WTC11 (cell line): ENCODE measurements around the gene ETF1. TPM values are rescaled to one million over a fixed set of nuclear protein-coding genes. Genes with fewer than 3 reads are reported as not detected.

Experiments used
- ATAC-seq: fragments of 200-7000 bp; cut with Tn5 transposase; 2 replicates; pipeline ENCODE4 v1.10.0; 2021; ENCODE audit warnings: mild to moderate bottlenecking, moderate library complexity
- CTCF ChIA-PET: fragments of 300-600 bp; sonication (Branson Sonifier 250); formaldehyde crosslinking; loops from one replicate; lab custom pipeline; 2021; ENCODE audit warnings: antibody characterized with exemption; lab: Charles Lee
- POLR2A ChIA-PET: fragments of 350-600 bp; sonication (Branson Sonifier 250); formaldehyde crosslinking; loops from one replicate; lab custom pipeline; 2021; ENCODE audit warnings: antibody characterized with exemption; lab: Charles Lee
- DNase-seq: peaks from one replicate; pipeline ENCODE4 v3.0.0; 2021; ENCODE audit warnings: low spot score
- H3K27ac Mint-ChIP-seq: 2 replicates; pipeline ENCODE4 v1.8.0; 2021; ENCODE audit warnings: mixed read lengths
- H3K27me3 Mint-ChIP-seq: 2 replicates; pipeline ENCODE4 v1.8.0; 2021; ENCODE audit warnings: low read depth, mild to moderate bottlenecking, moderate library complexity, mixed read lengths
- H3K36me3 Mint-ChIP-seq: 2 replicates; pipeline ENCODE4 v1.8.0; 2021; ENCODE audit warnings: mixed read lengths
- H3K4me1 Mint-ChIP-seq: 2 replicates; pipeline ENCODE4 v1.8.0; 2022; ENCODE audit warnings: mixed read lengths
- H3K4me3 Mint-ChIP-seq: 2 replicates; pipeline ENCODE4 v1.8.0; 2021; ENCODE audit warnings: mild to moderate bottlenecking, moderate library complexity, mixed read lengths
- H3K9me3 Mint-ChIP-seq: 2 replicates; pipeline ENCODE4 v1.8.0; 2021; ENCODE audit warnings: mixed read lengths
- ESRRA ChIP-seq: sonication (generic); formaldehyde crosslinking; IDR thresholded peaks from 2 replicates; pipeline ENCODE4 v1.8.1; 2022; ENCODE audit warnings: mild to moderate bottlenecking, missing genetic modification reagents, borderline replicate concordance
- IRF2 ChIP-seq: sonication (generic); formaldehyde crosslinking; IDR thresholded peaks from 2 replicates; pipeline ENCODE4 v1.8.0; 2022; ENCODE audit warnings: low read depth, missing genetic modification reagents, borderline replicate concordance
- NFATC4 ChIP-seq: fragments of 250-450 bp; sonication (Bioruptor Pico); IDR thresholded peaks from 2 replicates; pipeline ENCODE4 v1.9.0; 2021; ENCODE audit warnings: mild to moderate bottlenecking
- NR2C2 ChIP-seq: sonication (generic); formaldehyde crosslinking; IDR thresholded peaks from 2 replicates; pipeline ENCODE4 v1.8.0; 2022; ENCODE audit warnings: mild to moderate bottlenecking, missing genetic modification reagents
- PRRX2 ChIP-seq: fragments of 250-450 bp; sonication (Bioruptor Pico); IDR thresholded peaks from 2 replicates; pipeline ENCODE4 v1.8.0; 2021; ENCODE audit warnings: mild to moderate bottlenecking
- ZNF671 ChIP-seq: fragments of 250-450 bp; sonication (Bioruptor Pico); IDR thresholded peaks from 2 replicates; pipeline ENCODE4 v1.8.0; 2021; ENCODE audit warnings: mild to moderate bottlenecking
- total RNA-seq: library from RNA; stranded (reverse); gene quantifications from 3 replicates; pipeline ENCODE4 v1.2.3, GENCODE V29; 2021
- TF ChIP-seq, protein P1 (sequence below): sonication (generic); formaldehyde crosslinking; IDR thresholded peaks from 2 replicates; pipeline ENCODE4 v1.8.1; 2023; ENCODE audit warnings: mild to moderate bottlenecking, moderate library complexity, missing genetic modification reagents
- TF ChIP-seq, protein P2 (sequence below): sonication (generic); formaldehyde crosslinking; IDR thresholded peaks from 2 replicates; pipeline ENCODE4 v1.8.0; 2022; ENCODE audit warnings: missing genetic modification reagents
- TF ChIP-seq, protein P3 (sequence below): fragments of 250-450 bp; sonication (Bioruptor Pico); IDR thresholded peaks from 2 replicates; pipeline ENCODE4 v1.8.0; 2021; ENCODE audit warnings: mild to moderate bottlenecking
- TF ChIP-seq, protein P4 (sequence below): fragments of 250-450 bp; sonication (Bioruptor Pico); IDR thresholded peaks from 2 replicates; pipeline ENCODE4 v1.9.0; 2021; ENCODE audit warnings: mild to moderate bottlenecking
- TF ChIP-seq, protein P5 (sequence below): fragments of 250-450 bp; sonication (Bioruptor Pico); IDR thresholded peaks from 2 replicates; pipeline ENCODE4 v1.9.0; 2021; ENCODE audit warnings: mild to moderate bottlenecking
- TF ChIP-seq, protein P6 (sequence below): fragments of 250-450 bp; sonication (Bioruptor Pico); IDR thresholded peaks from 2 replicates; pipeline ENCODE4 v1.9.0; 2021; ENCODE audit warnings: mild to moderate bottlenecking, borderline replicate concordance
- TF ChIP-seq, protein P7 (sequence below): sonication (generic); formaldehyde crosslinking; IDR thresholded peaks from 2 replicates; pipeline ENCODE4 v1.8.0; 2023; ENCODE audit warnings: missing genetic modification reagents

The ETF1 gene
- total RNA-seq, 1 experiment from 2014 or later, result 137 TPM

DNA sequence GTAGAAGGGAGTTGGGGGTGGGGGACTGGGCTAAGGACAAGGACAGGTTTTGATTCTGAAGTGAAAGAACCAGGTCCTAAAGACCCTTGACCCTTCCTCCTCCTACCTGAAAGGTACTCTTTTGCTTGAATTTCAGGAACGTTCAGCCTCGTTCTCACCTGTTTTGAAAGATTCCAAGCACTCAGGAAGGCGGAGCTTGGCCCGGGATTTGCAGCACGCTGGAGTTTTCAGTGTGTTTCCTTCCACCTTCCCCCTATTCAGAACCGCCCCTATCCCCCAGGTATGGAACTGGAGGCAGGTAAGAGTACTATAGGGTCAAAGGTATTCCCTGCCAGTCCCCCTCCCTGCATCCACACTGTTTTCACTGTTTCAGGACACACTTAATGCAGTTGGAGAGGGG is 70.7 kb downstream of the ETF1 start:
- H3K4me3 Mint-ChIP-seq, result no peak overlapping the region
- DNase-seq, result peak; percentile 45

DNA sequence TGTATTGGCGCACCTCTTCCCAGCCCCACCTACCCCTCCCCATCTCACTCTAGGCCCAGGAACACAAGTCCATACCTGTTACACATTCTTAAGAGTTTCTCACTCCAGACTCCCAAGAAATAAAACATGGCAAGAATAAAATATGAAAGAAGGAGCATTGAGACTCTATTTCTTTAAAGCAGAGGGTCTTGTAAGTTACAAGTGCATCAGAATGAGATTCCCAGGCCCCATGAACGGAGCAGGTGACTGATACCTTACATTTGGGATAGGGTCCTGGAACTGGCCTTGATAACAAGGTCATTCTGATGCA is 72.0 kb downstream of the ETF1 start:
- no peak for TF ChIP-seq IRF2 (CRISPR knock-in tag)
- POLR2A ChIA-PET, result interaction anchor here (0.9 kb wide), 1 partner anchor 16 kb away, joined by 3 read pairs; no protein-coding TSS in a partner anchor
- ATAC-seq (no peak), DNase-seq (no peak)
- peaks cover 33% of the 10 kb centered on the region for H3K27me3 Mint-ChIP-seq
- peaks cover 12% of the 10 kb centered on the region for H3K4me1 Mint-ChIP-seq
- no peaks in the 10 kb centered on the region for H3K9me3 Mint-ChIP-seq
- peaks cover 22% of the 10 kb centered on the region for H3K36me3 Mint-ChIP-seq
- CTCF ChIA-PET, result no interaction called here
- H3K27ac Mint-ChIP-seq, result no peak overlapping the region
- H3K4me3 Mint-ChIP-seq, result no peak overlapping the region

More for the DNA sequence above, 70.7 kb downstream of the ETF1 start:
- peak; percentile 42 for ATAC-seq
- Mint-ChIP-seq H3K9me3 (no peaks in the 10 kb centered on the region), H3K27ac (peak overlapping the region; percentile 50; the same call in 1 of the 2 replicates), H3K36me3 (peaks cover 13% of the 10 kb centered on the region), H3K27me3 (peaks cover 20% of the 10 kb centered on the region), H3K4me1 (peaks cover 9% of the 10 kb centered on the region)
- ChIA-PET POLR2A (interaction anchor here (0.7 to 1.1 kb wide), 3 partner anchors 9 to 71 kb away, joined by 3 to 5 read pairs (median 3); partner anchors contain the start of gene ETF1), CTCF (interaction anchor here (0.6 to 3.1 kb wide), 4 partner anchors 8 to 31 kb away, joined by 3 to 15 read pairs (median 4); no protein-coding TSS in a partner anchor)
- TF ChIP-seq, protein P1, sequence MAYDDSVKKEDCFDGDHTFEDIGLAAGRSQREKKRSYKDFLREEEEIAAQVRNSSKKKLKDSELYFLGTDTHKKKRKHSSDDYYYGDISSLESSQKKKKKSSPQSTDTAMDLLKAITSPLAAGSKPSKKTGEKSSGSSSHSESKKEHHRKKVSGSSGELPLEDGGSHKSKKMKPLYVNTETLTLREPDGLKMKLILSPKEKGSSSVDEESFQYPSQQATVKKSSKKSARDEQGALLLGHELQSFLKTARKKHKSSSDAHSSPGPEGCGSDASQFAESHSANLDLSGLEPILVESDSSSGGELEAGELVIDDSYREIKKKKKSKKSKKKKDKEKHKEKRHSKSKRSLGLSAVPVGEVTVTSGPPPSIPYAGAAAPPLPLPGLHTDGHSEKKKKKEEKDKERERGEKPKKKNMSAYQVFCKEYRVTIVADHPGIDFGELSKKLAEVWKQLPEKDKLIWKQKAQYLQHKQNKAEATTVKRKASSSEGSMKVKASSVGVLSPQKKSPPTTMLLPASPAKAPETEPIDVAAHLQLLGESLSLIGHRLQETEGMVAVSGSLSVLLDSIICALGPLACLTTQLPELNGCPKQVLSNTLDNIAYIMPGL (CRISPR knock-in tag), result no peak
- peak; percentile 32; the same call in 1 of the 2 replicates for TF ChIP-seq PRRX2 (CRISPR knock-in tag)
- TF ChIP-seq, protein P2, sequence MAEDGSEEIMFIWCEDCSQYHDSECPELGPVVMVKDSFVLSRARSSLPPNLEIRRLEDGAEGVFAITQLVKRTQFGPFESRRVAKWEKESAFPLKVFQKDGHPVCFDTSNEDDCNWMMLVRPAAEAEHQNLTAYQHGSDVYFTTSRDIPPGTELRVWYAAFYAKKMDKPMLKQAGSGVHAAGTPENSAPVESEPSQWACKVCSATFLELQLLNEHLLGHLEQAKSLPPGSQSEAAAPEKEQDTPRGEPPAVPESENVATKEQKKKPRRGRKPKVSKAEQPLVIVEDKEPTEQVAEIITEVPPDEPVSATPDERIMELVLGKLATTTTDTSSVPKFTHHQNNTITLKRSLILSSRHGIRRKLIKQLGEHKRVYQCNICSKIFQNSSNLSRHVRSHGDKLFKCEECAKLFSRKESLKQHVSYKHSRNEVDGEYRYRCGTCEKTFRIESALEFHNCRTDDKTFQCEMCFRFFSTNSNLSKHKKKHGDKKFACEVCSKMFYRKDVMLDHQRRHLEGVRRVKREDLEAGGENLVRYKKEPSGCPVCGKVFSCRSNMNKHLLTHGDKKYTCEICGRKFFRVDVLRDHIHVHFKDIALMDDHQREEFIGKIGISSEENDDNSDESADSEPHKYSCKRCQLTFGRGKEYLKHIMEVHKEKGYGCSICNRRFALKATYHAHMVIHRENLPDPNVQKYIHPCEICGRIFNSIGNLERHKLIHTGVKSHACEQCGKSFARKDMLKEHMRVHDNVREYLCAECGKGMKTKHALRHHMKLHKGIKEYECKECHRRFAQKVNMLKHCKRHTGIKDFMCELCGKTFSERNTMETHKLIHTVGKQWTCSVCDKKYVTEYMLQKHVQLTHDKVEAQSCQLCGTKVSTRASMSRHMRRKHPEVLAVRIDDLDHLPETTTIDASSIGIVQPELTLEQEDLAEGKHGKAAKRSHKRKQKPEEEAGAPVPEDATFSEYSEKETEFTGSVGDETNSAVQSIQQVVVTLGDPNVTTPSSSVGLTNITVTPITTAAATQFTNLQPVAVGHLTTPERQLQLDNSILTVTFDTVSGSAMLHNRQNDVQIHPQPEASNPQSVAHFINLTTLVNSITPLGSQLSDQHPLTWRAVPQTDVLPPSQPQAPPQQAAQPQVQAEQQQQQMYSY (CRISPR knock-in tag), result peak; percentile 46; the same call in 1 of the 2 replicates

DNA sequence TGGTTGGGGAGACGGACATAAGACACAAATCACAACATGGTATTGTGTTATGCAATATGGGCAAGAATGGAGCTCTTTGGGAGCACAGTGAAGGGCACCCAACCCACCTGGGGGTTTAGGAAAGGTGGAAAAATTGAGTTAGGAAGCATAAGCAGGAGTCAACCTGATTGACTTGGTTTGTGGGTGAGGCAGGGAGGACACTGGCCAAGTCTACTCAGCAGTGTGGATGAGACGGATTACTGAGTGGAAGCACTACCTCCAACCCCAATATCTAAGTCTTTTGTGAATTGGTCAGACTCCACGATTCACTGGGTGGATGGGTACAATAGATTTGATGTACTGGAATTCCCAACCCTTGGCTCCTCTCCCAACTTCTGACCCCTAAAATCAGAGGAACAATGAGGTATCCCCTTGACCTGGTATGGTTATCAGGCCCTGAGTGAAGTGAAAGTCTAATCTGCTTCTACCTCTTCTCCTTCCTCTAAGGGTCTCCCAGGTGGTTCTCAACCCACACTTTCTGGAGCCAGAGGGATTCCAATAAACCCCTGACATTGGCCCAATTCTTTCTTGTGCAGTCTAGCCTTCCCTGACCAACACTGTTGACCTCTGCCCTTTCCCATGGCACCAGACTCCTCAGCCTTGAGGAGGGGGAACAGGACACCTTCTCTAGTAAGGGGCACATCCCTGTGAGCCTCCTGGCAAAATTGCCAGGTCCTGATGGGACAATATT is 72.5 kb downstream of the ETF1 start:
- no peak for DNase-seq
- Mint-ChIP-seq H3K4me3 (no peak overlapping the region), H3K27ac (no peak overlapping the region), H3K4me1 (peaks cover 12% of the 10 kb centered on the region), H3K27me3 (peaks cover 39% of the 10 kb centered on the region), H3K36me3 (peaks cover 22% of the 10 kb centered on the region), H3K9me3 (no peaks in the 10 kb centered on the region)
- ChIA-PET CTCF (interaction anchor here (0.6 kb wide), 1 partner anchor 33 kb away, joined by 4 read pairs; no protein-coding TSS in a partner anchor), POLR2A (no interaction called here)
- peak; percentile 5 for ATAC-seq
- TF ChIP-seq ZNF671 (CRISPR knock-in tag) (peak; percentile 82), PRRX2 (CRISPR knock-in tag) (peak; percentile 91), ESRRA (CRISPR knock-in tag) (no peak), NFATC4 (CRISPR knock-in tag) (peak; percentile 1), NR2C2 (CRISPR knock-in tag) (no peak)
- TF ChIP-seq, protein P3, sequence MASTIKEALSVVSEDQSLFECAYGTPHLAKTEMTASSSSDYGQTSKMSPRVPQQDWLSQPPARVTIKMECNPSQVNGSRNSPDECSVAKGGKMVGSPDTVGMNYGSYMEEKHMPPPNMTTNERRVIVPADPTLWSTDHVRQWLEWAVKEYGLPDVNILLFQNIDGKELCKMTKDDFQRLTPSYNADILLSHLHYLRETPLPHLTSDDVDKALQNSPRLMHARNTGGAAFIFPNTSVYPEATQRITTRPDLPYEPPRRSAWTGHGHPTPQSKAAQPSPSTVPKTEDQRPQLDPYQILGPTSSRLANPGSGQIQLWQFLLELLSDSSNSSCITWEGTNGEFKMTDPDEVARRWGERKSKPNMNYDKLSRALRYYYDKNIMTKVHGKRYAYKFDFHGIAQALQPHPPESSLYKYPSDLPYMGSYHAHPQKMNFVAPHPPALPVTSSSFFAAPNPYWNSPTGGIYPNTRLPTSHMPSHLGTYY (CRISPR knock-in tag), result peak; percentile 96
- TF ChIP-seq, protein P4, sequence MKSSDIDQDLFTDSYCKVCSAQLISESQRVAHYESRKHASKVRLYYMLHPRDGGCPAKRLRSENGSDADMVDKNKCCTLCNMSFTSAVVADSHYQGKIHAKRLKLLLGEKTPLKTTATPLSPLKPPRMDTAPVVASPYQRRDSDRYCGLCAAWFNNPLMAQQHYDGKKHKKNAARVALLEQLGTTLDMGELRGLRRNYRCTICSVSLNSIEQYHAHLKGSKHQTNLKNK (CRISPR knock-in tag), result no peak
- TF ChIP-seq, protein P5, sequence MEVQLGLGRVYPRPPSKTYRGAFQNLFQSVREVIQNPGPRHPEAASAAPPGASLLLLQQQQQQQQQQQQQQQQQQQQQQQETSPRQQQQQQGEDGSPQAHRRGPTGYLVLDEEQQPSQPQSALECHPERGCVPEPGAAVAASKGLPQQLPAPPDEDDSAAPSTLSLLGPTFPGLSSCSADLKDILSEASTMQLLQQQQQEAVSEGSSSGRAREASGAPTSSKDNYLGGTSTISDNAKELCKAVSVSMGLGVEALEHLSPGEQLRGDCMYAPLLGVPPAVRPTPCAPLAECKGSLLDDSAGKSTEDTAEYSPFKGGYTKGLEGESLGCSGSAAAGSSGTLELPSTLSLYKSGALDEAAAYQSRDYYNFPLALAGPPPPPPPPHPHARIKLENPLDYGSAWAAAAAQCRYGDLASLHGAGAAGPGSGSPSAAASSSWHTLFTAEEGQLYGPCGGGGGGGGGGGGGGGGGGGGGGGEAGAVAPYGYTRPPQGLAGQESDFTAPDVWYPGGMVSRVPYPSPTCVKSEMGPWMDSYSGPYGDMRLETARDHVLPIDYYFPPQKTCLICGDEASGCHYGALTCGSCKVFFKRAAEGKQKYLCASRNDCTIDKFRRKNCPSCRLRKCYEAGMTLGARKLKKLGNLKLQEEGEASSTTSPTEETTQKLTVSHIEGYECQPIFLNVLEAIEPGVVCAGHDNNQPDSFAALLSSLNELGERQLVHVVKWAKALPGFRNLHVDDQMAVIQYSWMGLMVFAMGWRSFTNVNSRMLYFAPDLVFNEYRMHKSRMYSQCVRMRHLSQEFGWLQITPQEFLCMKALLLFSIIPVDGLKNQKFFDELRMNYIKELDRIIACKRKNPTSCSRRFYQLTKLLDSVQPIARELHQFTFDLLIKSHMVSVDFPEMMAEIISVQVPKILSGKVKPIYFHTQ (CRISPR knock-in tag), result peak; percentile 91
- TF ChIP-seq, protein P6, sequence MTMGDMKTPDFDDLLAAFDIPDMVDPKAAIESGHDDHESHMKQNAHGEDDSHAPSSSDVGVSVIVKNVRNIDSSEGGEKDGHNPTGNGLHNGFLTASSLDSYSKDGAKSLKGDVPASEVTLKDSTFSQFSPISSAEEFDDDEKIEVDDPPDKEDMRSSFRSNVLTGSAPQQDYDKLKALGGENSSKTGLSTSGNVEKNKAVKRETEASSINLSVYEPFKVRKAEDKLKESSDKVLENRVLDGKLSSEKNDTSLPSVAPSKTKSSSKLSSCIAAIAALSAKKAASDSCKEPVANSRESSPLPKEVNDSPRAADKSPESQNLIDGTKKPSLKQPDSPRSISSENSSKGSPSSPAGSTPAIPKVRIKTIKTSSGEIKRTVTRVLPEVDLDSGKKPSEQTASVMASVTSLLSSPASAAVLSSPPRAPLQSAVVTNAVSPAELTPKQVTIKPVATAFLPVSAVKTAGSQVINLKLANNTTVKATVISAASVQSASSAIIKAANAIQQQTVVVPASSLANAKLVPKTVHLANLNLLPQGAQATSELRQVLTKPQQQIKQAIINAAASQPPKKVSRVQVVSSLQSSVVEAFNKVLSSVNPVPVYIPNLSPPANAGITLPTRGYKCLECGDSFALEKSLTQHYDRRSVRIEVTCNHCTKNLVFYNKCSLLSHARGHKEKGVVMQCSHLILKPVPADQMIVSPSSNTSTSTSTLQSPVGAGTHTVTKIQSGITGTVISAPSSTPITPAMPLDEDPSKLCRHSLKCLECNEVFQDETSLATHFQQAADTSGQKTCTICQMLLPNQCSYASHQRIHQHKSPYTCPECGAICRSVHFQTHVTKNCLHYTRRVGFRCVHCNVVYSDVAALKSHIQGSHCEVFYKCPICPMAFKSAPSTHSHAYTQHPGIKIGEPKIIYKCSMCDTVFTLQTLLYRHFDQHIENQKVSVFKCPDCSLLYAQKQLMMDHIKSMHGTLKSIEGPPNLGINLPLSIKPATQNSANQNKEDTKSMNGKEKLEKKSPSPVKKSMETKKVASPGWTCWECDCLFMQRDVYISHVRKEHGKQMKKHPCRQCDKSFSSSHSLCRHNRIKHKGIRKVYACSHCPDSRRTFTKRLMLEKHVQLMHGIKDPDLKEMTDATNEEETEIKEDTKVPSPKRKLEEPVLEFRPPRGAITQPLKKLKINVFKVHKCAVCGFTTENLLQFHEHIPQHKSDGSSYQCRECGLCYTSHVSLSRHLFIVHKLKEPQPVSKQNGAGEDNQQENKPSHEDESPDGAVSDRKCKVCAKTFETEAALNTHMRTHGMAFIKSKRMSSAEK (CRISPR knock-in tag), result peak; percentile 77; the same call in 1 of the 2 replicates
- TF ChIP-seq, protein P7, sequence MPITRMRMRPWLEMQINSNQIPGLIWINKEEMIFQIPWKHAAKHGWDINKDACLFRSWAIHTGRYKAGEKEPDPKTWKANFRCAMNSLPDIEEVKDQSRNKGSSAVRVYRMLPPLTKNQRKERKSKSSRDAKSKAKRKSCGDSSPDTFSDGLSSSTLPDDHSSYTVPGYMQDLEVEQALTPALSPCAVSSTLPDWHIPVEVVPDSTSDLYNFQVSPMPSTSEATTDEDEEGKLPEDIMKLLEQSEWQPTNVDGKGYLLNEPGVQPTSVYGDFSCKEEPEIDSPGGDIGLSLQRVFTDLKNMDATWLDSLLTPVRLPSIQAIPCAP (CRISPR knock-in tag), result no peak
